Stimulated activated memory B cell treated with anti-CD40 and anti-IgM and Interleukin-4, amounts not matched to agents 10 μg/mL and 1 μg/mL and 100 μg/mL, for 72 hours (primary cell): ENCODE data around the gene KHDC3L.
"Not testable (repeated sequence)": the region's sequence is repeated elsewhere in the genome, so short reads cannot be mapped to it uniquely, and the experiment has no call there.

Experiments
- ATAC-seq: fragments of 150-1000 bp; cut with Tn5 transposase; 2 replicates; pipeline ENCODE4 v1.10.0; 2021
- H3K27ac Mint-ChIP-seq: one replicate; pipeline ENCODE4 v1.8.0; 2022; ENCODE audit warnings: mild to moderate bottlenecking, mixed read lengths
- H3K27me3 Mint-ChIP-seq: one replicate; pipeline ENCODE4 v1.8.0; 2022; ENCODE audit warnings: mixed read lengths
- H3K36me3 Mint-ChIP-seq: one replicate; pipeline ENCODE4 v1.8.0; 2022; ENCODE audit warnings: mixed read lengths
- H3K4me1 Mint-ChIP-seq: one replicate; pipeline ENCODE4 v1.8.0; 2022; ENCODE audit warnings: mixed read lengths
- H3K4me3 Mint-ChIP-seq: one replicate; pipeline ENCODE4 v1.8.0; 2022; ENCODE audit warnings: mild to moderate bottlenecking, moderate library complexity, mixed read lengths
- H3K9me3 Mint-ChIP-seq: one replicate; pipeline ENCODE4 v1.8.0; 2022; ENCODE audit warnings: mixed read lengths

Gene KHDC3L

GRCh38 chr6:73362869-73363536 lies 545 bp downstream of the KHDC3L start:
- no peak for ATAC-seq
- Mint-ChIP-seq H3K27ac (no peak overlapping the region), H3K9me3 (no peaks in the 10 kb centered on the region), H3K4me1 (no peaks in the 10 kb centered on the region), H3K36me3 (no peaks in the 10 kb centered on the region), H3K27me3 (peaks cover 16% of the 10 kb centered on the region), H3K4me3 (no peak overlapping the region)

GRCh38 chr6:73363537-73363875 lies 1.0 kb downstream of the KHDC3L start:
- H3K27me3 Mint-ChIP-seq, result peaks cover 16% of the 10 kb centered on the region
- peak; percentile 20 for ATAC-seq

GRCh38 chr6:73364121-73364520 lies 1.7 kb downstream of the KHDC3L start:
- Mint-ChIP-seq H3K4me3 (no peak overlapping the region), H3K27ac (no peak overlapping the region), H3K36me3 (no peaks in the 10 kb centered on the region), H3K27me3 (peaks cover 16% of the 10 kb centered on the region), H3K9me3 (no peaks in the 10 kb centered on the region), H3K4me1 (no peaks in the 10 kb centered on the region)
- no peak for ATAC-seq

More at GRCh38 chr6:73363537-73363875, 1.0 kb downstream of the KHDC3L start:
- no peak overlapping the region for H3K27ac Mint-ChIP-seq
- H3K4me3 Mint-ChIP-seq, result no peak overlapping the region
- H3K9me3 Mint-ChIP-seq, result no peaks in the 10 kb centered on the region
- no peaks in the 10 kb centered on the region for H3K4me1 Mint-ChIP-seq
- no peaks in the 10 kb centered on the region for H3K36me3 Mint-ChIP-seq

- Mint-ChIP-seq H3K9me3 (no peaks in the 10 kb centered on the region), H3K27me3 (peaks cover 16% of the 10 kb centered on the region), H3K27ac (no peak overlapping the region), H3K4me1 (no peaks in the 10 kb centered on the region), H3K36me3 (no peaks in the 10 kb centered on the region), H3K4me3 (no peak overlapping the region)
- no peak for ATAC-seq
These were observed 2.1 kb downstream of the KHDC3L start for GRCh38 chr6:73364549-73364948.

GRCh38 chr6:73367761-73368355 lies 5.4 kb downstream of the KHDC3L start:
- Mint-ChIP-seq H3K4me1 (no peaks in the 10 kb centered on the region), H3K9me3 (peaks cover 3% of the 10 kb centered on the region), H3K36me3 (no peaks in the 10 kb centered on the region), H3K27me3 (peaks cover 9% of the 10 kb centered on the region), H3K4me3 (no peak overlapping the region), H3K27ac (no peak overlapping the region)
- ATAC-seq, result no peak

GRCh38 chr6:73368675-73369074 lies 6.2 kb downstream of the KHDC3L start:
- peaks cover 9% of the 10 kb centered on the region for H3K27me3 Mint-ChIP-seq
- no peaks in the 10 kb centered on the region for H3K36me3 Mint-ChIP-seq
- ATAC-seq, result no peak
- no peak overlapping the region for H3K4me3 Mint-ChIP-seq
- no peak overlapping the region for H3K27ac Mint-ChIP-seq
- H3K9me3 Mint-ChIP-seq, result peaks cover 3% of the 10 kb centered on the region
- no peaks in the 10 kb centered on the region for H3K4me1 Mint-ChIP-seq

GRCh38 chr6:73369157-73369556 lies 6.7 kb downstream of the KHDC3L start:
- H3K4me1 Mint-ChIP-seq, result no peaks in the 10 kb centered on the region
- H3K36me3 Mint-ChIP-seq, result no peaks in the 10 kb centered on the region
- no peak overlapping the region for H3K27ac Mint-ChIP-seq
- H3K4me3 Mint-ChIP-seq, result no peak overlapping the region
- peaks cover 9% of the 10 kb centered on the region for H3K27me3 Mint-ChIP-seq
- no peak for ATAC-seq
- peaks cover 3% of the 10 kb centered on the region for H3K9me3 Mint-ChIP-seq

GRCh38 chr6:73369563-73369962 lies 7.1 kb downstream of the KHDC3L start, which contains the start of gene OOEP:
OOEP (minus strand) TSS chr6:73369897; CDS start chr6:73369792, 105 bp downstream.
- Mint-ChIP-seq H3K36me3 (no peaks in the 10 kb centered on the region), H3K27ac (no peak within 1 kb of the TSS), H3K9me3 (peaks cover 3% of the 10 kb centered on the region), H3K4me3 (no peak within 1 kb of the TSS), H3K27me3 (peaks cover 9% of the 10 kb centered on the region), H3K4me1 (no peaks in the 10 kb centered on the region)
- ATAC-seq, result no peak

- Mint-ChIP-seq H3K4me3 (no peak overlapping the region), H3K27me3 (no peaks in the 10 kb centered on the region), H3K4me1 (no peaks in the 10 kb centered on the region), H3K27ac (no peak overlapping the region), H3K36me3 (no peaks in the 10 kb centered on the region), H3K9me3 (peaks cover 3% of the 10 kb centered on the region)
- no peak for ATAC-seq
These were observed 9.5 kb downstream of the KHDC3L start for GRCh38 chr6:73371984-73372383.

- ATAC-seq, result no peak
- Mint-ChIP-seq H3K27me3 (no peaks in the 10 kb centered on the region), H3K4me3 (no peak overlapping the region), H3K36me3 (no peaks in the 10 kb centered on the region), H3K4me1 (no peaks in the 10 kb centered on the region), H3K27ac (no peak overlapping the region), H3K9me3 (peaks cover 3% of the 10 kb centered on the region)
These were observed 10.1 kb downstream of the KHDC3L start for GRCh38 chr6:73372516-73372915.

- ATAC-seq, result no peak
- no peaks in the 10 kb centered on the region for H3K27me3 Mint-ChIP-seq
- H3K27ac Mint-ChIP-seq, result no peak overlapping the region
- H3K9me3 Mint-ChIP-seq, result peaks cover 3% of the 10 kb centered on the region
- H3K36me3 Mint-ChIP-seq, result no peaks in the 10 kb centered on the region
- no peaks in the 10 kb centered on the region for H3K4me1 Mint-ChIP-seq
- no peak overlapping the region for H3K4me3 Mint-ChIP-seq
These were observed 12.8 kb downstream of the KHDC3L start for GRCh38 chr6:73375216-73375615.

- Mint-ChIP-seq H3K9me3 (no peaks in the 10 kb centered on the region), H3K4me1 (no peaks in the 10 kb centered on the region)
- peak; percentile 57 for ATAC-seq
These were observed 14.8 kb downstream of the KHDC3L start for GRCh38 chr6:73377225-73377624.

GRCh38 chr6:73381531-73381930 lies 19.1 kb downstream of the KHDC3L start:
- H3K4me1 Mint-ChIP-seq, H3K4me3 Mint-ChIP-seq, H3K9me3 Mint-ChIP-seq, H3K27me3 Mint-ChIP-seq, H3K36me3 Mint-ChIP-seq, H3K27ac Mint-ChIP-seq, ATAC-seq: not testable (repeated sequence)

More at GRCh38 chr6:73377225-73377624, 14.8 kb downstream of the KHDC3L start:
- Mint-ChIP-seq H3K36me3 (no peaks in the 10 kb centered on the region), H3K27ac (no peak overlapping the region), H3K4me3 (no peak overlapping the region), H3K27me3 (no peaks in the 10 kb centered on the region)

- Mint-ChIP-seq H3K9me3 (no peaks in the 10 kb centered on the region), H3K27me3 (no peaks in the 10 kb centered on the region), H3K4me3 (no peak overlapping the region), H3K4me1 (no peaks in the 10 kb centered on the region), H3K36me3 (no peaks in the 10 kb centered on the region), H3K27ac (no peak overlapping the region)
- no peak for ATAC-seq
These were observed 20.1 kb downstream of the KHDC3L start for GRCh38 chr6:73382462-73383113.

GRCh38 chr6:73388433-73388799 lies 26.0 kb downstream of the KHDC3L start:
- H3K27ac Mint-ChIP-seq, result peak overlapping the region; percentile 79
- no peak for ATAC-seq

More at GRCh38 chr6:73388433-73388799, 26.0 kb downstream of the KHDC3L start:
- no peaks in the 10 kb centered on the region for H3K9me3 Mint-ChIP-seq
- H3K36me3 Mint-ChIP-seq, result no peaks in the 10 kb centered on the region
- H3K27me3 Mint-ChIP-seq, result no peaks in the 10 kb centered on the region
- H3K4me1 Mint-ChIP-seq, result peaks cover 13% of the 10 kb centered on the region
- H3K4me3 Mint-ChIP-seq, result peak overlapping the region; percentile 86
